DMS 273 (cell line): ENCODE data around the gene TBCD.
"Not testable (repeated sequence)": the region's sequence is repeated elsewhere in the genome, so short reads cannot be mapped to it uniquely, and the experiment has no call there.

ENCODE experiments used
- DNase-seq: peaks from one replicate; lab custom pipeline; 2025; ENCODE audit not compliant: unreplicated experiment; lab: John Stamatoyannopoulos, UW

The TBCD gene

DNA sequence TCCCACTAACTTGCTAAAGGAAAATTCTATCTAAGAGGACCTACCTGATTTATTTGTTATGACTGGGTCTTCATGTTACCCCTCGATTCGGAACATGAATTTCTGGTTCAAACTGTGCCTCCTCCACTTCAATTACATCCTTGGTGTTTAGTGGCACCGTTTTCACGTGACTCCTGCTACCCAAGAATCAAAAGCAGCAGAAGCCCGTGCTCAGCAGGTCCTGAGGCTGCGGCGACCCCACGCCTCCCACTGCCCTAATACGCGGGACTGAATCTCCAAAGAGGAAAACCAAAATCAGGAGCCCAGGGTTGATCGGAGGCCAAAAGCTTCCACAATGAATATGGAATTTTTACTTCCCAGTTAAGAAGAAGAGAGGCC, 233.6 kb downstream of the TBCD start:
- DNase-seq, result no peak

DNA sequence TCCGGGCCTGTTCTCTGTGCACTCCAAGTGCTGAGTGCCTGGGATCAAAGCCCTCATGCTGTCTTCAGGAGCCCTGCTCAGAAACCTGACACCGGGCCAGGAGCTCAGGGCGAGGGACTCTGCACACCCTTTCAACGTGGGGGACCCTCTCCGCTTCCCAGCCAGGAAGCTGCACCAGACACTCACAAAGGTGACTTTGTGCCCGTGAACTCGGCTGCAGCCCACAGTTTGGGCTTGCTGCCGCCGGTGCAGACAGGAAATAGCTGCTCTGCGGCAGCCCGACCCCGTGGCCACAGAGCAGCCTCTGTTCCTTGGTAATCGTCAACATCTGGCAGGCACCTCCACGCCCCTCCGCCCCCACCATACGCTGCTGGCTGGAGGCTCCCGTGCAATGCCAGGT, 234.1 kb downstream of the TBCD start:
- no peak for DNase-seq

DNA sequence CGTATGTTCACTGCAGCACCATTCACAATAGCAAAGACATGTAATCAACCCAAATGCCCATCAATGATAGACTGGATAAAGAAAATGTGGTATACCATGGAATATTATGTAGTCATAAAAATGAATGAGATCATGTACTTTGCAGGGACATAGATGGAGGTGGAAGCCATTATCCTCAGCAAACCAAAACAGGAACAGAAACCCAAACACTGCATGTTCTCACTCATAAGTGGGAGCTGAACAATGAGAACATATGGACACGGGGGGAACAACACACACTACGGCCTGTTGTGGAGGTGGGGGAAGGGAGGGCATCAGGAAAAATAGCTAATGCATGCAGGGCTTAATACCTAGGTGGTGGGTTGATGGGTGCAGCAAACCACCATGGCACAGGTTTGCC, 237.2 kb downstream of the TBCD start:
- DNase-seq, result not testable (repeated sequence)

DNA sequence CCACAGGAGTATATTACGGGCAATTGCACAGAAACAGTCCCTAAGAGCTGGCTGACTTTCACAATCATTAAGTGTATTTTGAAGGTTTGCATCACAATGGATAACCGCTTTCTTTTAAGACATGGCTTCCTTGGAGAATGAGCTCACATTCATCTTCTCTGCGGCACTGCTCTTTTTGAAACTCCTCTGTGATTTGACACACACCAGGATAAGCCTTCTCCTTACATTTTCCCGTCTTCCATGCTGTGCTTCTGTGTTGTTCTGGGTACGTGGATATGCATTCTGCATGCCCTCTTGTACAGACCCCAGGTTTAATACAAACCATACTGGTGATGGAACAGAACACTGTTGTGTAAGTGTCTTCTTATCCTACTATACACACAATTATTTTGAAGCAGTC, 238.0 kb downstream of the TBCD start:
- DNase-seq, result no peak

DNA sequence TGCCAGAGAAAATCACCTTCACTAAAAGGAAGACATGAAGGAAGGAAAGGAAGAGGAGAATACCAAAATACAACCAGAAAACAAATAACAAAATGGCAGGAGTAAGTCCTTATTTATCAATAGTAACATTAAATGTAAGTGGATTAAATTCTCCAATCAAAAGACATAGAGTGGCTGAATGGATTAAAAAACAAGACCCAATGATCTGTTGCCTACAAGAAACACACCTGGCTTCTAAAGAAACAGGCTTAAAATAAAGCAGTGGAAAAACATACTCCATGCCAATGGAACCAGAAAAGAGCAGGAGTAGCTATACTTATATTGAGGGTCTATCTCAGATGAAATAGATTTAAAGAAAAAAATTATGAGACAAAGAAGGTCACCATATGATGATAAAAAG, 241.1 kb downstream of the TBCD start:
- no peak for DNase-seq
